ENCODE measurements around the gene TMEM219. TPM values are rescaled to one million over a fixed set of nuclear protein-coding genes. Genes with fewer than 3 reads are reported as not detected.

Gene TMEM219
- total and polyA plus RNA-seq, 12 donors, result 100 to 300 (median 192) TPM

DNA sequence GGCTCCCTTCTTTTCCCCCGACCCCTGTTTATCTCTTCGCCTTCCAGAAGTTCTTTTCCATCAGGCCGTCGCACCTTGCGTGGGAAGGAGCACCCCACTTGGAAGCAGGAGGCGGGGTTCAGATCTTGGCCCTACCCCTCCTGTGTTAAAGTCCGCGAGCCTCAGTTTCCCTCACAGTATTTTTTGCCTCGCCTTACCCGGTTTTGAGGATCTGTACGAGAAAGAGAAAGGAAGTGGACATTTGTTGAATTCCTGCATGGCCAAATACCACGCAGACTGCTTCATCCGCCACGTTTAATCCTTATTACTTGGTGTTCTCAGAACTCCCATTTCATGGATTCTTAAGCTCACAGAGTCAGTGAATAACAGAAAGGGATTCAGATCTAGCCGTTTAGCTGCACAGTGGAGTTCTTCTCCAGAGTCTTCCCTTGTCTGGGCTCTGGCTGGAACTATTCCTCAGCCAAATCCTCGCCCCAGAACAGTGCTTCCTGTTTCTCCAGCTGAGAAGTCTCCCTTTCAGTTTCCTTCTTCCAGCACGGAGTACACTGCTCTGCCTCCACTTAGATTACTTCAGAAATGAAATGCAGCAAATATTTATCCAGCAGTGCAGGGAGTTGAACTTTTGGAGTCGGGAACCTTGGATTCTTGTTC is 590 bp downstream of the TMEM219 start:
- no peaks in the 10 kb centered on the region for H3K27me3 ChIP-seq
- no peaks in the 10 kb centered on the region for H3K36me3 ChIP-seq (replicated peaks in 1 of 2)
- DNase-seq, result peak in 3 of 7 donors; percentile 31 to 69 (median 50)
- no peaks in the 10 kb centered on the region for H3K9me3 ChIP-seq (replicated peaks in 1 of 3)
- 1 to 4% (median 2%) methylated on average over 18 of the region's 18 CpGs for WGBS, 4 donors
- TF ChIP-seq POLR2A (IDR thresholded peaks at IDR 0.05), result peak in 1 of 2 donors; percentile 39
- TF ChIP-seq, protein P1, sequence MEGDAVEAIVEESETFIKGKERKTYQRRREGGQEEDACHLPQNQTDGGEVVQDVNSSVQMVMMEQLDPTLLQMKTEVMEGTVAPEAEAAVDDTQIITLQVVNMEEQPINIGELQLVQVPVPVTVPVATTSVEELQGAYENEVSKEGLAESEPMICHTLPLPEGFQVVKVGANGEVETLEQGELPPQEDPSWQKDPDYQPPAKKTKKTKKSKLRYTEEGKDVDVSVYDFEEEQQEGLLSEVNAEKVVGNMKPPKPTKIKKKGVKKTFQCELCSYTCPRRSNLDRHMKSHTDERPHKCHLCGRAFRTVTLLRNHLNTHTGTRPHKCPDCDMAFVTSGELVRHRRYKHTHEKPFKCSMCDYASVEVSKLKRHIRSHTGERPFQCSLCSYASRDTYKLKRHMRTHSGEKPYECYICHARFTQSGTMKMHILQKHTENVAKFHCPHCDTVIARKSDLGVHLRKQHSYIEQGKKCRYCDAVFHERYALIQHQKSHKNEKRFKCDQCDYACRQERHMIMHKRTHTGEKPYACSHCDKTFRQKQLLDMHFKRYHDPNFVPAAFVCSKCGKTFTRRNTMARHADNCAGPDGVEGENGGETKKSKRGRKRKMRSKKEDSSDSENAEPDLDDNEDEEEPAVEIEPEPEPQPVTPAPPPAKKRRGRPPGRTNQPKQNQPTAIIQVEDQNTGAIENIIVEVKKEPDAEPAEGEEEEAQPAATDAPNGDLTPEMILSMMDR (IDR thresholded peaks at IDR 0.05), result no peak
- H3K4me1 ChIP-seq (replicated peaks in 1 of 2), result peaks cover 10 to 48% of the 10 kb centered on the region in 2 donors
- H3K27ac ChIP-seq, result peak overlapping the region; percentile 83 to 99 (median 92)
- peak overlapping the region; percentile 11 to 93 (median 40) for H3K4me3 ChIP-seq
- intact Hi-C loops (cut with DNase I), result no loop called here

DNA sequence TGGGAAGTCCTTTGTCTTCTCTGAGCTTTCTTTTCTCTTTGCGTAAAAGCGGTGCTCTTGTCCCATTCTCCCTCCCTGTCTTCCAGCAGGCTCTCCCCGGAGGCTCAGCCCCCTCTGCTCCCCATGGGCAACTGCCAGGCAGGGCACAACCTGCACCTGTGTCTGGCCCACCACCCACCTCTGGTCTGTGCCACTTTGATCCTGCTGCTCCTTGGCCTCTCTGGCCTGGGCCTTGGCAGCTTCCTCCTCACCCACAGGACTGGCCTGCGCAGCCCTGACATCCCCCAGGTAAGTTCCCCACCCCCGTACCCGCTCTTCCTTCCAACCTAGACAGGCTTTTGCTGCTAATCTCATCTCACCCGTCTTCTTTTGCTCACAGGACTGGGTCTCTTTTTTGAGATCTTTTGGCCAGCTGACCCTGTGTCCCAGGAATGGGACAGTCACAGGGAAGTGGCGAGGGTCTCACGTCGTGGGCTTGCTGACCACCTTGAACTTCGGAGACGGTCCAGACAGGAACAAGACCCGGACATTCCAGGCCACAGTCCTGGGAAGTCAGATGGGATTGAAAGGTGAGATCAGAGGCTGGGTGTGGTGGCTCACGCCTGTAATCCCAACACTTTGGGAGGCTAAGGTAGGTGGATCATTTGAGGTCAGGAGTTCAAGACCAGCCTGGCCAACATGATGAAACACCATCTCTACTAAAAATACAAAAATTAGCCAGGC is 1.3 kb downstream of the TMEM219 start:
- Histone ChIP-seq H3K9me3 (replicated peaks in 1 of 3) (no peaks in the 10 kb centered on the region), H3K4me3 (peak overlapping the region in 2 of 4 donors; percentile 52 to 93), H3K4me1 (replicated peaks in 1 of 2) (peaks cover 10 to 48% of the 10 kb centered on the region in 2 donors), H3K36me3 (replicated peaks in 1 of 2) (peaks cover 0 to 4% of the 10 kb centered on the region in 2 donors), H3K27me3 (no peaks in the 10 kb centered on the region), H3K27ac (peak overlapping the region; percentile 83 to 99 (median 92))
- TF ChIP-seq, protein P1 (IDR thresholded peaks at IDR 0.05), result no peak
- TF ChIP-seq POLR2A (IDR thresholded peaks at IDR 0.05), result no peak
- DNase-seq, result peak in 1 of 7 donors; percentile 30
- 67 to 76% (median 70%) methylated on average over 10 to 14 of the region's 14 CpGs for WGBS, 4 donors
- intact Hi-C loops (cut with DNase I), result no loop called here

DNA sequence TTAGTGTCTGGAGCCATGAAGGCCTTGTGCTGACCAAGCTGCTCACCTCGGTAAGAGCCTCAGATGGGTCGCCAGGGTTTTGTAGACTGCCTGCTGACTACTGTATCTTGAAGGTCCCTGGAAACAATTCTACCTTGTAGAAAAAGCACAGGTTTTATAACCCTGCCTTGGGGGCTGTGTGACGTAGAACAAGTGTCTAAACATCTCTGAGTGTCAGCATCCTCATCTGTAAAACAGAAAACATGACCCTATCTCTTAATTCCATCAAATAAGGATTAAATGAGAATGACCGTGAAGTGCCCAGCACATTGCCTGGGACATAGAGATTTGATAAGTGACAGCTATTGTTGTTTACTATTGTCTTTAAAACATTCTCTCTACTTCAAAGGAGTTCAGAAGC is 6.3 kb downstream of the TMEM219 start:
- DNase-seq, result no peak
- Histone ChIP-seq H3K9me3 (replicated peaks in 1 of 3) (no peaks in the 10 kb centered on the region), H3K4me3 (no peak overlapping the region), H3K4me1 (replicated peaks in 1 of 2) (peaks cover 2 to 38% of the 10 kb centered on the region in 2 donors), H3K27ac (no peak overlapping the region), H3K36me3 (replicated peaks in 1 of 2) (peaks cover 0 to 37% of the 10 kb centered on the region in 2 donors), H3K27me3 (no peaks in the 10 kb centered on the region)
- 84 to 88% (median 86%) methylated on average over 3 to 4 of the region's 4 CpGs for WGBS, 4 donors
- intact Hi-C loops (cut with DNase I), result no loop called here
- no peak for TF ChIP-seq POLR2A (IDR thresholded peaks at IDR 0.05)
- TF ChIP-seq, protein P1 (IDR thresholded peaks at IDR 0.05), result no peak

DNA sequence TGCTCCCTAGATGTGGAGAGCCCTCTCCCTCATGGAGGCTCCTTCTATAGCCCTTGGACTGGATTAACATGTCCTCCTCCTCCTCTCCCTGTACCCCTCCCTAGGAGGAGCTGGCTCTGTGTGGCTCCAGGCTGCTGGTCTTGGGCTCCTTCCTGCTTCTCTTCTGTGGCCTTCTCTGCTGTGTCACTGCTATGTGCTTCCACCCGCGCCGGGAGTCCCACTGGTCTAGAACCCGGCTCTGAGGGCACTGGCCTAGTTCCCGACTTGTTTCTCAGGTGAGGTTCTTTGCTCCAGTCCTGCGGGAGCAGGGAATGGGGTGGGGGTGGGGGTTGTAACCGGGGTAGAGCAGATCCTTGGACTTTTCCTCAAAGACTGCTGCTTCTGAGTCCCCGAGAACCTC is 9.4 kb downstream of the TMEM219 start:
- Histone ChIP-seq H3K27me3 (no peaks in the 10 kb centered on the region), H3K4me1 (replicated peaks in 1 of 2) (peaks cover 17 to 34% of the 10 kb centered on the region in 2 donors), H3K4me3 (no peak overlapping the region), H3K36me3 (replicated peaks in 1 of 2) (peaks cover 0 to 37% of the 10 kb centered on the region in 2 donors), H3K27ac (no peak overlapping the region), H3K9me3 (replicated peaks in 1 of 3) (no peaks in the 10 kb centered on the region)
- intact Hi-C loops (cut with DNase I), result loop anchor here in 1 of 2 donors (5.0 kb wide), 1 partner anchor 44 kb away; the partner anchor contains the start of gene KCTD13
- WGBS, 4 donors, result 62 to 87% (median 80%) methylated on average over 4 to 8 of the region's 8 CpGs
- no peak for DNase-seq
- TF ChIP-seq POLR2A (IDR thresholded peaks at IDR 0.05), result no peak
- TF ChIP-seq, protein P1 (IDR thresholded peaks at IDR 0.05), result no peak
